Suprapubic skin (tissue), 4 donors: ENCODE measurements around the gene PLCL1. TPM values are rescaled to one million over a fixed set of nuclear protein-coding genes. Genes with fewer than 3 reads are reported as not detected.

Source experiments
- DNase-seq, 2 donors: peaks; one replicate each; pipeline ENCODE4 v3.0.0-alpha.2; 2019; ENCODE audit warnings: low spot score in 2 of 2
- H3K27ac ChIP-seq: fragments of 200-600 bp; sonication (generic); one replicate; pipeline ENCODE4 v1.5.1; 2019
- H3K27me3 ChIP-seq: fragments of 200-600 bp; sonication (generic); one replicate; pipeline ENCODE4 v1.5.1; 2019
- H3K36me3 ChIP-seq: fragments of 200-600 bp; sonication (generic); one replicate; pipeline ENCODE4 v1.5.1; 2019
- H3K4me1 ChIP-seq: fragments of 200-600 bp; sonication (generic); one replicate; pipeline ENCODE4 v1.5.1; 2019
- H3K4me3 ChIP-seq: fragments of 200-600 bp; sonication (generic); one replicate; pipeline ENCODE4 v1.5.1; 2019; ENCODE audit warnings: mild to moderate bottlenecking
- H3K9me3 ChIP-seq: fragments of 200-600 bp; sonication (generic); one replicate; pipeline ENCODE4 v1.5.1; 2019
- EP300 ChIP-seq: sonication (generic); formaldehyde crosslinking; IDR thresholded peaks from one replicate; pipeline ENCODE4 v1.6.1; 2017; ENCODE audit warnings: antibody characterized with exemption
- POLR2A ChIP-seq, 2 donors: fragments of 450-650 bp; IDR thresholded peaks; one replicate each; pipeline ENCODE4 v1.6.1; 2017; ENCODE audit warnings: antibody characterized with exemption in 2 of 2, mild to moderate bottlenecking in 2 of 2, moderate library complexity in 2 of 2
- POLR2AphosphoS5 ChIP-seq, 3 donors: sonication (generic); formaldehyde crosslinking; IDR thresholded peaks; one replicate each; pipeline ENCODE4 v1.6.1; 2017; ENCODE audit warnings: antibody characterized with exemption in 3 of 3
- whole genome bisulfite sequencing: methylation state at CpG from one replicate; pipeline ENCODE4 v1.1.5; 2018; 5-methylcytosine and 5-hydroxymethylcytosine counted together
- total RNA-seq, 4 donors: library from RNA; depleted of rRNA; stranded (reverse); fragments of >200 nt; gene quantifications; one replicate each; pipeline ENCODE4 v1.1.0, GENCODE V29; 2016
- TF ChIP-seq, protein P1 (sequence below), 2 donors: fragments of 200-600 bp in 1 of 2; fragments of 450-650 bp in 1 of 2; sonication (generic) in 1 of 2; IDR thresholded peaks; one replicate each; pipeline ENCODE4 v1.5.1; 2016 to 2019; ENCODE audit warnings: antibody characterized with exemption in 2 of 2, mild to moderate bottlenecking in 1 of 2, moderate library complexity in 1 of 2

PLCL1 gene
- total RNA-seq, 4 donors from 2014 or later: 2.4 to 2.6 (median 2.5) TPM

DNA sequence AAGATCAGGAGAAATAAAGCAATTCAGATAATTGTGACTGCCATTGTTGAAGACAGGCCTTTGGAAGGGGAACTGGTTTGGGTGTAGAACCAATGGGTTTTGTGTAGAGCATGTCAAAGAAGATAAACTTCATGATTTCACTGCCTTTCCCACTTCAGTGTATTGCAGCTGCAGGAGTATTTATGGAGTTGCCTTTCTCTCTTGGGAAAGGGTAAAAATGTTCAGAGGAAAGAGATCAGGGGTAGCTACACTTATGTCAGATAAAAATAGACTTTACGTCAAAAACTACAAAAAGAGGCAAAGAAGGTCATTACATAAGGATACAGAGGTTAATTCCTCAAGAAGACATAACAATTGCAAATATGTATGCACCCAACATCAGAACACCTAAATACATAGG, 249.4 kb downstream of the PLCL1 start:
- WGBS: 89% methylated on average over 1 of the region's 1 CpG
- Histone ChIP-seq H3K9me3 (no peaks in the 10 kb centered on the region), H3K4me3 (no peak overlapping the region), H3K27me3 (no peaks in the 10 kb centered on the region), H3K27ac (no peak overlapping the region), H3K4me1 (no peaks in the 10 kb centered on the region), H3K36me3 (no peaks in the 10 kb centered on the region)
- DNase-seq: no peak
- TF ChIP-seq, protein P1, sequence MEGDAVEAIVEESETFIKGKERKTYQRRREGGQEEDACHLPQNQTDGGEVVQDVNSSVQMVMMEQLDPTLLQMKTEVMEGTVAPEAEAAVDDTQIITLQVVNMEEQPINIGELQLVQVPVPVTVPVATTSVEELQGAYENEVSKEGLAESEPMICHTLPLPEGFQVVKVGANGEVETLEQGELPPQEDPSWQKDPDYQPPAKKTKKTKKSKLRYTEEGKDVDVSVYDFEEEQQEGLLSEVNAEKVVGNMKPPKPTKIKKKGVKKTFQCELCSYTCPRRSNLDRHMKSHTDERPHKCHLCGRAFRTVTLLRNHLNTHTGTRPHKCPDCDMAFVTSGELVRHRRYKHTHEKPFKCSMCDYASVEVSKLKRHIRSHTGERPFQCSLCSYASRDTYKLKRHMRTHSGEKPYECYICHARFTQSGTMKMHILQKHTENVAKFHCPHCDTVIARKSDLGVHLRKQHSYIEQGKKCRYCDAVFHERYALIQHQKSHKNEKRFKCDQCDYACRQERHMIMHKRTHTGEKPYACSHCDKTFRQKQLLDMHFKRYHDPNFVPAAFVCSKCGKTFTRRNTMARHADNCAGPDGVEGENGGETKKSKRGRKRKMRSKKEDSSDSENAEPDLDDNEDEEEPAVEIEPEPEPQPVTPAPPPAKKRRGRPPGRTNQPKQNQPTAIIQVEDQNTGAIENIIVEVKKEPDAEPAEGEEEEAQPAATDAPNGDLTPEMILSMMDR (IDR thresholded peaks at IDR 0.05): no peak
- TF ChIP-seq POLR2AphosphoS5 (IDR thresholded peaks at IDR 0.05) (no peak), POLR2A (IDR thresholded peaks at IDR 0.05) (no peak), EP300 (no peak)

- H3K9me3 ChIP-seq: no peaks in the 10 kb centered on the region
- no peak overlapping the region for H3K4me3 ChIP-seq
- WGBS: 79% methylated on average over 1 of the region's 1 CpG
- H3K27me3 ChIP-seq: no peaks in the 10 kb centered on the region
- TF ChIP-seq, protein P1 (IDR thresholded peaks at IDR 0.05): no peak
- TF ChIP-seq EP300: no peak
- TF ChIP-seq POLR2AphosphoS5 (IDR thresholded peaks at IDR 0.05): no peak
- TF ChIP-seq POLR2A (IDR thresholded peaks at IDR 0.05): no peak
- H3K27ac ChIP-seq: no peak overlapping the region
- no peak for DNase-seq
- H3K36me3 ChIP-seq: no peaks in the 10 kb centered on the region
- H3K4me1 ChIP-seq: no peaks in the 10 kb centered on the region
Measured at GRCh38 chr2:198054299-198054698, 249.9 kb downstream of the PLCL1 start.

GRCh38 chr2:198055716-198056115, 251.3 kb downstream of the PLCL1 start:
- TF ChIP-seq POLR2AphosphoS5 (IDR thresholded peaks at IDR 0.05): no peak
- TF ChIP-seq POLR2A (IDR thresholded peaks at IDR 0.05): no peak
- no peak for TF ChIP-seq EP300
- TF ChIP-seq, protein P1 (IDR thresholded peaks at IDR 0.05): no peak
- Histone ChIP-seq H3K27ac (no peak overlapping the region), H3K4me3 (no peak overlapping the region), H3K9me3 (no peaks in the 10 kb centered on the region), H3K27me3 (no peaks in the 10 kb centered on the region), H3K4me1 (no peaks in the 10 kb centered on the region), H3K36me3 (no peaks in the 10 kb centered on the region)
- 46% methylated on average over 2 of the region's 2 CpGs for WGBS
- DNase-seq: no peak

GRCh38 chr2:198056836-198057235, 252.4 kb downstream of the PLCL1 start:
- no peak for DNase-seq
- Histone ChIP-seq H3K27ac (no peak overlapping the region), H3K9me3 (no peaks in the 10 kb centered on the region), H3K4me1 (no peaks in the 10 kb centered on the region), H3K4me3 (no peak overlapping the region), H3K27me3 (no peaks in the 10 kb centered on the region), H3K36me3 (no peaks in the 10 kb centered on the region)
- TF ChIP-seq EP300 (no peak), POLR2A (IDR thresholded peaks at IDR 0.05) (no peak)
- WGBS: 92% methylated on average over 2 of the region's 2 CpGs

DNA sequence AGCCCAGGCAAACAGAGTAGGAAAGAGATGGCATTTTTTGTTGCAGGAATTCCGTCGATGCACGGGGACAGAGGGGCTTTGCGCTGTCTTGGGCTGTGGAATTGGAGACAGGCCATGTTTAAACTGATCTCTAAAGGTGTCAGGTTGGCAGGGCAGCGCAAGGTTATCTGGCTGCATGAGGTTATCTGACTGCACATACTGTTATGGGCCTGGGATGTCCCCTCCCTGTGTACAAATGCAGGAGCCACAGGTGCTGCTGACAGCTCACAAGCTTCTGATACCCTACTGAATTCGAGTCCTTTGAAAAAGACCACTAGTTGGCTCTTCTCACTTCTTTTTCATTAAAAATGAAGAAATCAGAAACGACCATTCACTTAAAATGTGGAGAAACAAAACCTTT, 255.4 kb downstream of the PLCL1 start:
- Histone ChIP-seq H3K27me3 (no peaks in the 10 kb centered on the region), H3K27ac (no peak overlapping the region), H3K36me3 (no peaks in the 10 kb centered on the region), H3K4me3 (no peak overlapping the region), H3K4me1 (no peaks in the 10 kb centered on the region), H3K9me3 (no peaks in the 10 kb centered on the region)
- TF ChIP-seq, protein P1 (IDR thresholded peaks at IDR 0.05): no peak
- no peak for TF ChIP-seq EP300
- TF ChIP-seq POLR2A (IDR thresholded peaks at IDR 0.05): no peak
- TF ChIP-seq POLR2AphosphoS5 (IDR thresholded peaks at IDR 0.05): no peak
- DNase-seq: no peak
- 88% methylated on average over 7 of the region's 7 CpGs for WGBS

GRCh38 chr2:198060277-198060676, 255.9 kb downstream of the PLCL1 start:
- H3K4me3 ChIP-seq: no peak overlapping the region
- no peaks in the 10 kb centered on the region for H3K36me3 ChIP-seq
- H3K4me1 ChIP-seq: no peaks in the 10 kb centered on the region
- WGBS: 64% methylated on average over 2 of the region's 2 CpGs
- no peak overlapping the region for H3K27ac ChIP-seq
- no peak for TF ChIP-seq POLR2AphosphoS5 (IDR thresholded peaks at IDR 0.05)
- no peak for TF ChIP-seq POLR2A (IDR thresholded peaks at IDR 0.05)
- TF ChIP-seq, protein P1 (IDR thresholded peaks at IDR 0.05): no peak
- no peak for TF ChIP-seq EP300
- no peaks in the 10 kb centered on the region for H3K27me3 ChIP-seq
- H3K9me3 ChIP-seq: no peaks in the 10 kb centered on the region
- no peak for DNase-seq
